ENCODE measurements around the gene NCKAP1.

DNA sequence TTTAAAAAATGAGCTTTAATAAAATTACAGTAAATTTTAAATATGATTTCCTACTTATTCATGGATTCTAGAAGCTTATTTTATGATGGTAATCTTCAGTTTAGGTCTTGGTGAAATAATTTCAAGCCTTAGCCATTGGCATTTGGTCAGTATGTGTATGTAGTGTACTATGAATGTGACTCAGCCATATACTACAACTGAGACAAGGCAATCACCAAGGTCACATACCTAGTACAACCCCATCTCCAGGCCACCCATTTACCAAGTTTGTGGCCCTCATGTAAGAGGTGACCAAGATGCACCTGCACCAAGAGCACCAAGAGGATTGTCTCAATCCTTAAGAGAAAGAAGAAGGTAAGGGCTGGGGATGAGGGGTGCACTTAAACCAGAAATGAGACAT is 117.0 kb downstream of the NCKAP1 start:
- TF ChIP-seq CTCF (IDR thresholded peaks at IDR 0.05) (no peak), POLR2A (IDR thresholded peaks at IDR 0.05) (no peak)
